Stimulated activated naive CD8-positive, alpha-beta T cell treated with anti-CD3 and anti-CD28 coated beads, Interleukin-15, amount 100 ng/mL, for 72 hours (primary cell): ENCODE results near the gene TSSK2.

Source experiments
- ATAC-seq: fragments of 150-1000 bp; cut with Tn5 transposase; 2 replicates; pipeline ENCODE4 v1.10.0; 2021; ENCODE audit warnings: mild to moderate bottlenecking, moderate library complexity
- DNase-seq, 2 donors: peaks; one replicate each; pipeline ENCODE4 v3.0.0; 2021 to 2022
- H3K27ac Mint-ChIP-seq, 2 donors: one replicate each; pipeline ENCODE4 v1.8.0; 2022; ENCODE audit warnings: mild to moderate bottlenecking in 2 of 2, mixed read lengths in 2 of 2, moderate library complexity in 2 of 2
- H3K27me3 Mint-ChIP-seq: one replicate; pipeline ENCODE4 v1.8.0; 2022; ENCODE audit warnings: mixed read lengths
- H3K4me1 Mint-ChIP-seq: one replicate; pipeline ENCODE4 v1.8.0; 2022; ENCODE audit warnings: mild to moderate bottlenecking, mixed read lengths
- H3K4me3 Mint-ChIP-seq, 2 donors: one replicate each; pipeline ENCODE4 v1.8.0; 2022; ENCODE audit warnings: mild to moderate bottlenecking in 2 of 2, mixed read lengths in 2 of 2, moderate library complexity in 1 of 2
- H3K9me3 Mint-ChIP-seq, 2 donors: one replicate each; pipeline ENCODE4 v1.8.0; 2022; ENCODE audit warnings: mixed read lengths in 2 of 2

TSSK2 gene

DNA sequence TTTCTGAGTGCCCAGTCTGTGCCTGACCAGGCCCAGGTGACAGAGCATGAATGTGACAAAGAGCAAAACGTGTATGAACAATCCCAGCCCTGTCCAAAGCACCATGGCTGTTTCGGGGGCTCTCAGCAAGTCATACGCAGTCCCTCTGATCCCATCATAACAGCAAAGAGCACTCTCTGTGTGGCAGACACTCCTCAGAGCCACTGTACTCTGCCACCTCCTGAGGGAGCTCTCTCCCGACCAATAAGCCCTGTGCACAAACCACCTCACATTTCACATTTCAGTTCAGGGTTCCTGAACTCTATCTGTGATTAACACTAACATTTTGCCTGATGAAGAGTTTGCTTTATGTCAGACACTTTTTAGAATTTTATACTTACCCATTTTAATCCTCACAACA, 15.5 kb upstream of the TSSK2 start:
- H3K27me3 Mint-ChIP-seq: no peaks in the 10 kb centered on the region
- no peaks in the 10 kb centered on the region for H3K9me3 Mint-ChIP-seq
- DNase-seq: no peak
- H3K4me3 Mint-ChIP-seq: no peak overlapping the region
- H3K4me1 Mint-ChIP-seq: peaks cover 84% of the 10 kb centered on the region
- peak overlapping the region; percentile 61 to 77 for H3K27ac Mint-ChIP-seq
- ATAC-seq: no peak

- Mint-ChIP-seq H3K27ac (no peak overlapping the region), H3K4me3 (no peak overlapping the region), H3K4me1 (peaks cover 83% of the 10 kb centered on the region), H3K27me3 (no peaks in the 10 kb centered on the region), H3K9me3 (no peaks in the 10 kb centered on the region)
- no peak for DNase-seq
- ATAC-seq: no peak
These were observed 14.0 kb upstream of the TSSK2 start for GRCh38 chr22:19117111-19117512.

DNA sequence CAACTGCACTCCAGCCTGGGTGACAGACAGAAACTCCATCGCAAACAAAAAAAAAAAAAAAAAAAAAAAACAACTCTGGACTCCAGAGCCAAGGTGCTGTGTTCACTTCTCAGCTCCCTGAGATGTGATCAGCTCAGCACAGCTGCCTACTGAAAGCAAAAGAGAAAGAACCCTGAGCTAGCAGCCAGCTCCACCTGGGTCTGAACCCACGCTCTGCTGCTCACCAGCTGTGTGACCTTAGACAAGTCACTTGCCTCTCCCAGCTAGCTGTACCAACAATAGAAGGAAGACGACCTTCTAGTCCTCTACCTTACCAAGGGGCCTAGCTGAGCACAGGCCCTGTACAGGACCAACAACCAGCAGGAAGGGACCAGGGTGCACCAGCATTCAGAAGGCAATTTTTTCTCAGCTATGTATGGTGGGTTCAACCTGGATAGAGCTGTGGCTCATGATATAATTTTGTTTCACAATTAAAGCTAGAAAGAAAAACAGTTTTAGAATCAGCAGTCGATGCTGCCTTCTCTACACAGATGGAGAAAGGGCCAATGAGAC, 12.7 kb upstream of the TSSK2 start:
- DNase-seq (no peak), ATAC-seq (no peak)
- Mint-ChIP-seq H3K27ac (no peak overlapping the region), H3K9me3 (no peaks in the 10 kb centered on the region), H3K27me3 (no peaks in the 10 kb centered on the region), H3K4me3 (no peak overlapping the region), H3K4me1 (peaks cover 84% of the 10 kb centered on the region)

DNA sequence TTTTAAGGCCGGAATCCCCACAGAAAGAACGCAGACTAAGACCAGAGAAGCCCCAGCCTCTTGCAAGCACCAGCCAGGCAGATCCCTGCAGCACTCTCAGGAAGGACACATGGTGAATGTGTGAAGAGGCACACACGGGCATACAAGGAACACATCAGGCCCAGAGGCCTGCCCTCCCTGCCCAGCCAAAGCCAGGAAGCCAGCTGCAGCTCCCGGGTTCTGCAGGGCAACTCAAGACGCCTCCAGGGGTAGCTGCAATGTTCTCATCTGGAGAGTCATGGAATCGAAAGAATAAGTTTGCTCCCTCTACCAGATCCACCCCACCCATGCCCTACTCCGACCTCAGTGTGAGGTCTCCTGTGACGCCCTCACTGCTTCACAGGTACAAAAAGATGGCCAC, 11.2 kb upstream of the TSSK2 start:
- H3K4me3 Mint-ChIP-seq: peak overlapping the region; percentile 85 to 92
- H3K4me1 Mint-ChIP-seq: peaks cover 77% of the 10 kb centered on the region
- H3K9me3 Mint-ChIP-seq: no peaks in the 10 kb centered on the region
- no peaks in the 10 kb centered on the region for H3K27me3 Mint-ChIP-seq
- DNase-seq (no peak), ATAC-seq (no peak)
- H3K27ac Mint-ChIP-seq: peak overlapping the region in 1 of 2 donors; percentile 80

- H3K27me3 Mint-ChIP-seq: no peaks in the 10 kb centered on the region
- H3K27ac Mint-ChIP-seq: peak overlapping the region; percentile 78 to 97
- ATAC-seq: peak; percentile 37
- DNase-seq: no peak
- H3K9me3 Mint-ChIP-seq: no peaks in the 10 kb centered on the region
- H3K4me3 Mint-ChIP-seq: peak overlapping the region; percentile 85 to 92
- peaks cover 67% of the 10 kb centered on the region for H3K4me1 Mint-ChIP-seq
These were observed 10.1 kb upstream of the TSSK2 start for GRCh38 chr22:19120829-19121630.

- Mint-ChIP-seq H3K4me1 (peaks cover 60% of the 10 kb centered on the region), H3K9me3 (no peaks in the 10 kb centered on the region), H3K27ac (peak overlapping the region; percentile 78 to 97), H3K27me3 (no peaks in the 10 kb centered on the region), H3K4me3 (peak overlapping the region; percentile 85 to 92)
- ATAC-seq: peak; percentile 39
- DNase-seq: peak; percentile 36 to 55
These were observed 9.4 kb upstream of the TSSK2 start for GRCh38 chr22:19121631-19122142.

GRCh38 chr22:19122143-19122751, 8.9 kb upstream of the TSSK2 start, which contains the start of gene DGCR2:
DGCR2 (minus strand) TSS chr22:19122412; CDS start chr22:19122206, 206 bp downstream.
- Mint-ChIP-seq H3K27me3 (no peaks in the 10 kb centered on the region), H3K27ac (peak within 1 kb of the TSS; percentile 83 to 97), H3K4me1 (peaks cover 54% of the 10 kb centered on the region), H3K4me3 (peak within 1 kb of the TSS; percentile 91 to 92), H3K9me3 (no peaks in the 10 kb centered on the region)
- ATAC-seq (peak; percentile 96), DNase-seq (peak; percentile 93 to 95)

GRCh38 chr22:19122752-19123492, 8.2 kb upstream of the TSSK2 start:
- H3K4me3 Mint-ChIP-seq: peak overlapping the region; percentile 85 to 91
- H3K9me3 Mint-ChIP-seq: no peaks in the 10 kb centered on the region
- H3K27ac Mint-ChIP-seq: peak overlapping the region; percentile 63 to 83
- H3K4me1 Mint-ChIP-seq: peaks cover 48% of the 10 kb centered on the region
- ATAC-seq (no peak), DNase-seq (no peak)
- H3K27me3 Mint-ChIP-seq: no peaks in the 10 kb centered on the region

DNA sequence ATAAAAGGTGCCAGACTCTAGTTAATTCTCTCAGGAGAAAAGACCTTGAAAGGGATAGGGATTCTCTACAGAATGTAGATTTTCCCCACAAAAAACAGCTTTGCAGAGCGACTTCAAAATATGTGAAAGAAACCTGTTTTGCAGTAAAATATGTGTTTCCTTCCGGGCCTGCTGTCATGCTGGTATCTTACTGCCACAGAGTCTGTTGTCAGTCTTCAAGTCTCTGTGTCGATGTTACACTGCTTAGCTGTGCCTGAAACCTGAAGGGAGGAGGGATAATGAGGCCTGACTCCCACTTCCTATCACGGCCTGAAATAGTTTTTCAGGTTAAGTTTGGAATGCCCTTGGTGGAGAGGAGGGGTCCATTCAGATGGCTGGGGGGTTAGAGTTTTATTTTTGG, 7.2 kb upstream of the TSSK2 start:
- H3K27me3 Mint-ChIP-seq: no peaks in the 10 kb centered on the region
- ATAC-seq: no peak
- H3K4me3 Mint-ChIP-seq: no peak overlapping the region
- peaks cover 38% of the 10 kb centered on the region for H3K4me1 Mint-ChIP-seq
- H3K27ac Mint-ChIP-seq: no peak overlapping the region
- DNase-seq: no peak
- H3K9me3 Mint-ChIP-seq: no peaks in the 10 kb centered on the region

DNA sequence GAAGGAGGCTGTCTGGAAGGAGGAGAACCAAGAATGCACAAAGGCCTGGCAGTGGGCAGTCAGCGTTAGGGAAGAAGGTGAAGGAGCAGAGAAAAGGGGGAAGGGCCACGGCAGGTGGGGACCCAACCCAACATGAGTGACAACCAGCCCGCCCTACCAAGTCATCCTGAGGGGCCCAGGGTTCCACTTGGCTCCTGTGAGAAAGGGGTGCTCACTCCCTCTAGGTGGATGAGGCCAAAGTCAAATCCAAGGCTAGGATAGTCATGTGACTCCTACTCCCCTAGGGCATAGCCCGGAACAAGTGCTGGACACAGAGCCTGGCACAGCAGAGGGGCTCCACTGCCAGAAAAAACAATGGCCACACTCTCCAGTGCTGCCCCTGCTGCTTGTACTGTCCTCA, 6.7 kb upstream of the TSSK2 start:
- no peaks in the 10 kb centered on the region for H3K9me3 Mint-ChIP-seq
- H3K4me3 Mint-ChIP-seq: no peak overlapping the region
- H3K27ac Mint-ChIP-seq: no peak overlapping the region
- peaks cover 33% of the 10 kb centered on the region for H3K4me1 Mint-ChIP-seq
- ATAC-seq: no peak
- no peak for DNase-seq
- H3K27me3 Mint-ChIP-seq: no peaks in the 10 kb centered on the region

DNA sequence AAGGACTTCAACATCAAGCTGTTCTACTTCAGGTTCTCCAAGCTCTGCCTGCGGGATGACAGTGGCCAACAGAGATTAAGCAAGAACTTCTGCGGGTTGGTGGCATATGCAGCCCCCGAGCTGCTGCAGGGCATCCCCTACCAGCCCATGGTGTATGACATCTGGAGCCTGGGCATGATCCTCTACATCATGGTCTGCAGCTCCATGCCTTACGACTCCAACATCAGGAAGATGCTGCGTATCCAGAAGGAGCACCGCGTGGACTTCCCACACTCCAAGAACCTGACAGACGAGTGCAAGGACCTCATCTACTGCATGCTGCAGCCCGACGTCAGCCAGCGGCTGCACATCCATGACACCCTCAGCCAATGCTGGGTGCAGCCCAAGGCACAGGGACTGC, 6.1 kb upstream of the TSSK2 start:
- peaks cover 27% of the 10 kb centered on the region for H3K4me1 Mint-ChIP-seq
- no peaks in the 10 kb centered on the region for H3K9me3 Mint-ChIP-seq
- H3K4me3 Mint-ChIP-seq: no peak overlapping the region
- no peak overlapping the region for H3K27ac Mint-ChIP-seq
- DNase-seq (no peak), ATAC-seq (no peak)
- no peaks in the 10 kb centered on the region for H3K27me3 Mint-ChIP-seq

GRCh38 chr22:19125474-19126308, 5.4 kb upstream of the TSSK2 start:
- no peak for ATAC-seq
- no peaks in the 10 kb centered on the region for H3K27me3 Mint-ChIP-seq
- no peaks in the 10 kb centered on the region for H3K9me3 Mint-ChIP-seq
- DNase-seq: no peak
- H3K4me1 Mint-ChIP-seq: peaks cover 20% of the 10 kb centered on the region
- H3K4me3 Mint-ChIP-seq: no peak overlapping the region
- H3K27ac Mint-ChIP-seq: no peak overlapping the region

DNA sequence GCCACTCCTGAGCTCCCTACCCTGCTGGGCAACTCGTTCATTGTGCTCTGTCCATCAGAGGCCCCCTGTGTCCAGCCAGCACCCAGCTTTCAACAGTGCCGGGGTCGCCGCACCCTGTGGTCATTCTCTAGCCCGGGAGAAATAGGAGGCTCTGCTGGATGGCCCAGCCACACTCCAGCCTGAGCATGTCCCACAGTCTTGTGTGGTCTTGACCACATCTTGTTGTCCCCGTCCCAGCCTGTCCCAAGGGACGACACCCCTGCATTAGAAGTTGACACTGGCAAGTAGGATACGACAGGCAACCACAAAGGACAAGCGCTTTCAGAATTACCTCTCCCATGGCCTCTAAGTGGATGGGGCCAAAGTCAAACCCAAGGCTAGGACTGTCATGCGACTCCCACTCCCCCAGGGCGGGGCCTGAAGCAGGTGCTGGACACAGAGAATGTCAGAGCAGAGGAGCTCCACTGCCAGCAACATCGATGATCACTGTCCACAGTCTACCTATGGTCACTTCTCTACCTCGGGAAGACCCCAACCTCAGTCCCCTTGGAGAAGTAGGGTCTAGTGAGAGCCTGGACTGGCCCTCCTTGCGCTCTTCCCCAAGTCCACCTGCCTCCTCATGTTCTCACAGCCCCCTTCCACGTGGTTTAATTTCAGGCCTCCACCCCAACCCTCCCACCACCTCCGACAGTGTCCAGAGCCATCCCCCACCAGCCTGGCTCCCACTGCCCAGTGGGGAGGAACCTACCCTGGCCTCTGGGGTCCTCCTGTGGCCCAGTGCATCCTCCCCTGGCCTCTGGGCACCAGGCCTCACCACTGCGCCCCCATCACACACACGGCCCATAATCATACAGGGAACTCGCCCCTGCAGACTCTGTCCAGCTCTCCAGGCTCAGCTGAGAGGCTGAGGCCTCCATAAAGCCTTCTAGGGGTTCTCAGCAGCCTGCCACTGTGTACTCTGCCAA, 4.5 kb upstream of the TSSK2 start:
- Mint-ChIP-seq H3K4me1 (peaks cover 11% of the 10 kb centered on the region), H3K27me3 (no peaks in the 10 kb centered on the region), H3K27ac (no peak overlapping the region), H3K9me3 (no peaks in the 10 kb centered on the region), H3K4me3 (no peak overlapping the region)
- ATAC-seq (no peak), DNase-seq (no peak)
